ENCODE measurements around the gene TTLL1. TPM values are rescaled to one million over a fixed set of nuclear protein-coding genes. Genes with fewer than 3 reads are reported as not detected.

TTLL1 gene
- total and polyA plus RNA-seq, 2 of the 4 experiments (the other 2 are of a cell fraction), result 10.8 to 13.2 TPM

DNA sequence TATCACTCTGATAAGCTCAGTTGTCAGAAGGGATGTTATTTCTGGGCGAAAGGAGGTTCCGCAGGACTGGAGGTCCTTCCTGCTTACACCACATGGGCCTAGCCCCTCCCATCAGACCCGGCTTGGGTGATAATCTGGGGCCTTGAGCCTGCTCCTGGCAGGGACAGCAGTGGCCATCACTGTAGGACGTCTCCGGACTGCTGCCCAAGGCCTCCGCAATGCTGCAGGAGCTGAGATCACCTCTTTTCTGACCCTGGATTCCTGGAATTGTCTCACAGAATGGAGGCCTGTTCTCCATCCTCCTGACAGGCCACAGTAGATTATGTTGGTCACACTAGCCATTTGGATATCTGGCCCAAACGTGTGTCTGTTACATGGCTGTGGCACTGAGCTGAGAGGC lies 12.1 kb upstream of the TTLL1 start:
- H3K9ac ChIP-seq (ENCODE audit: low read depth, low read length), result no peak overlapping the region
- no peak overlapping the region for H2BK20ac ChIP-seq (ENCODE audit: low read depth, low read length)
- H4K91ac ChIP-seq (ENCODE audit: insufficient read depth, low read depth, low read length), result no peak overlapping the region
- 0 out of 2 replicates have a peak, but pooled peaks cover 4% of the 10 kb centered on the region for H3K9me1 ChIP-seq (ENCODE audit: insufficient read depth, low read length)
- H3K56ac ChIP-seq (ENCODE audit: extremely low read depth, insufficient read depth, low read length), result no peak overlapping the region
- no peak overlapping the region for H2BK5ac ChIP-seq (ENCODE audit: low read depth, low read length, poor library complexity, severe bottlenecking)
- no peak overlapping the region for H3K18ac ChIP-seq (ENCODE audit: low read depth, low read length)
- peaks cover 3% of the 10 kb centered on the region; the same call in 1 of the 2 replicates for H3K4me1 ChIP-seq (ENCODE audit: control insufficient read depth, insufficient read depth, low read length)
- in situ Hi-C loops (cut with MboI; ENCODE audit: low sequenced_read_pairs), result no loop called here
- H2AFZ ChIP-seq (replicated peaks; ENCODE audit: low read length, poor library complexity), result peak overlapping the region; percentile 11
- no peak overlapping the region for H3K23ac ChIP-seq (ENCODE audit: low read depth, low read length)
- dilution Hi-C loops (cut with HindIII; ENCODE audit: low sequenced_read_pairs, unreplicated experiment), result no loop called here
- no TSS peak for BruUV-seq (replicated peaks)
- no peak overlapping the region for H4K8ac ChIP-seq (ENCODE audit: low read depth in 2 of 2, low read length in 2 of 2)
- CTCF ChIA-PET, result no interaction called here
- peaks cover 5% of the 10 kb centered on the region for H3K9me3 ChIP-seq (ENCODE audit: control insufficient read depth, insufficient read depth, low read length)
- H3K14ac ChIP-seq (replicated peaks; ENCODE audit: low read depth, low read length), result no peak overlapping the region
- no peak overlapping the region for H4K5ac ChIP-seq (ENCODE audit: low read depth, low read length)
- intact Hi-C loops (cut with micrococcal nuclease), result no loop called here
- DNase-seq, result no peak
- ATAC-seq (ENCODE audit: low read depth), result no peak
- TF ChIP-seq MAZ (IDR thresholded peaks at IDR 0.05; ENCODE audit: borderline replicate concordance, low read depth, low read length) (no peak), FOS (IDR thresholded peaks at IDR 0.05; ENCODE audit: low read depth, low read length) (no peak), POLR2A (IDR thresholded peaks at IDR 0.05; ENCODE audit: low read depth, low read length) (no peak), RFX5 (IDR thresholded peaks at IDR 0.05; ENCODE audit: low read depth, low read length) (no peak), NFE2L2 (IDR thresholded peaks at IDR 0.05; ENCODE audit: low read depth, low read length) (no peak), MAFK (IDR thresholded peaks at IDR 0.05; ENCODE audit: low read depth, low read length) (no peak), RAD21 (IDR thresholded peaks at IDR 0.05; ENCODE audit: low read length) (no peak)
- TF ChIP-seq, protein P1, sequence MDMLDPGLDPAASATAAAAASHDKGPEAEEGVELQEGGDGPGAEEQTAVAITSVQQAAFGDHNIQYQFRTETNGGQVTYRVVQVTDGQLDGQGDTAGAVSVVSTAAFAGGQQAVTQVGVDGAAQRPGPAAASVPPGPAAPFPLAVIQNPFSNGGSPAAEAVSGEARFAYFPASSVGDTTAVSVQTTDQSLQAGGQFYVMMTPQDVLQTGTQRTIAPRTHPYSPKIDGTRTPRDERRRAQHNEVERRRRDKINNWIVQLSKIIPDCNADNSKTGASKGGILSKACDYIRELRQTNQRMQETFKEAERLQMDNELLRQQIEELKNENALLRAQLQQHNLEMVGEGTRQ (IDR thresholded peaks at IDR 0.05; ENCODE audit: low read depth, low read length), result no peak
- TF ChIP-seq, protein P2, sequence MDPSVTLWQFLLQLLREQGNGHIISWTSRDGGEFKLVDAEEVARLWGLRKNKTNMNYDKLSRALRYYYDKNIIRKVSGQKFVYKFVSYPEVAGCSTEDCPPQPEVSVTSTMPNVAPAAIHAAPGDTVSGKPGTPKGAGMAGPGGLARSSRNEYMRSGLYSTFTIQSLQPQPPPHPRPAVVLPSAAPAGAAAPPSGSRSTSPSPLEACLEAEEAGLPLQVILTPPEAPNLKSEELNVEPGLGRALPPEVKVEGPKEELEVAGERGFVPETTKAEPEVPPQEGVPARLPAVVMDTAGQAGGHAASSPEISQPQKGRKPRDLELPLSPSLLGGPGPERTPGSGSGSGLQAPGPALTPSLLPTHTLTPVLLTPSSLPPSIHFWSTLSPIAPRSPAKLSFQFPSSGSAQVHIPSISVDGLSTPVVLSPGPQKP (IDR thresholded peaks at IDR 0.05; ENCODE audit: borderline replicate concordance, low read depth, low read length), result no peak
- H4K20me1 ChIP-seq (ENCODE audit: insufficient read depth, low read length), result no peaks in the 10 kb centered on the region
- H2BK120ac ChIP-seq (ENCODE audit: low read depth, low read length), result no peak overlapping the region
- no peak overlapping the region for H3K4ac ChIP-seq (ENCODE audit: low read depth, low read length)
- peaks cover 2% of the 10 kb centered on the region; the same call in 1 of the 2 replicates for H3K27me3 ChIP-seq (ENCODE audit: control insufficient read depth, insufficient read depth, low read length)
- H2AK9ac ChIP-seq (replicated peaks; ENCODE audit: low read depth, low read length, poor library complexity), result no peak overlapping the region
- no peaks in the 10 kb centered on the region for H3K79me1 ChIP-seq (ENCODE audit: low read depth in 1 of 2, low read length in 2 of 2)
- POLR2A ChIA-PET (ENCODE audit: unreplicated experiment), result no interaction called here
- H3K4me3 ChIP-seq (ENCODE audit: insufficient read depth, low read depth, low read length), result no peak overlapping the region
- H2BK15ac ChIP-seq (ENCODE audit: low read depth, low read length), result no peak overlapping the region
- H3K36me3 ChIP-seq (ENCODE audit: control insufficient read depth, insufficient read depth, low read length), result no peaks in the 10 kb centered on the region
- no peak overlapping the region for H3K27ac ChIP-seq (ENCODE audit: insufficient read depth, low read length)
- WGBS, 2 experiments (ENCODE audit: extremely low coverage in 2 of 2, insufficient read length in 1 of 2), result 58% methylated on average over 5 of the region's 7 CpGs; no CpG with 5 or more reads in 1 of the 2 experiments
- no peak overlapping the region for H3K4me2 ChIP-seq (ENCODE audit: low read depth, low read length)
- no peak overlapping the region for H2AK5ac ChIP-seq (ENCODE audit: low read depth, low read length)
